NCI-H345 (cell line): ENCODE results near the gene PRKAG2.

Experiments
- DNase-seq: peaks from one replicate; lab custom pipeline; 2025; lab: John Stamatoyannopoulos, UW

Gene PRKAG2

DNA sequence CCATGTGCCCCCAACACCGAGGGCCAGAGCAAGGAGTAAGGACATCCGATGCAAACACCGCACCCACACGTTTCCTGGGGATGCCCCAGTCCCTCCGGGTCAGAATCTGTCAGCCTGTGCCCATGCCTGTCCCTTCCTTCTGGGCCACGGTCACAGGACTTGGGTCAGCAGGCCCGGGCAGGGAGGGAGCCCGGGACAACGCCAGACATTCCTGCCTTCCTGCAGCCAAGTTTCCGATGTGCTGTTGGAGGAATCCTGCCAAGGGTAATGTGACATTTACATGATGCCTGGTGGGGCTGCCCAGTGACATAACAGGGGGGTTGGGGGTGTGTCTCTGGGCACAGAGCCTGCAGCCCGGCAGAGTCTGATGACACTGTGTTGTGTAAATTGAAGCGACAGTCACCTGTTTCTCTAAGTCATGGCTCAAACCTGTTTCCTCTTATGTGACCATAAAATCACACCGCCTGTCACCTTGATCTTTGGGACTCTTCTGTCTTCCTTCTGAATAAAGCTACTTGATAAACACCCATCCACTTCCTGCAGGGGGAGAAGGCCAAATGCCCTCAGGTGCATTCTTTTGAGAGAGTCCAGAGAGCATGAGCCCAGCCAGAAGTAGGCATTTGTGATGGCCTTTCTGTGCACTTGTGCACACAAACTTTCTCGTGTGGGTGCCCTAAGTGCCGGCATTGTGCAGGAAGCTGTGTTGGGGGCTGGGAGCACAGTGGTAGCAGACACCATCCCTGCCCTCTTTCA lies 181.9 kb downstream of the PRKAG2 start:
- peak; percentile 67 for DNase-seq

DNA sequence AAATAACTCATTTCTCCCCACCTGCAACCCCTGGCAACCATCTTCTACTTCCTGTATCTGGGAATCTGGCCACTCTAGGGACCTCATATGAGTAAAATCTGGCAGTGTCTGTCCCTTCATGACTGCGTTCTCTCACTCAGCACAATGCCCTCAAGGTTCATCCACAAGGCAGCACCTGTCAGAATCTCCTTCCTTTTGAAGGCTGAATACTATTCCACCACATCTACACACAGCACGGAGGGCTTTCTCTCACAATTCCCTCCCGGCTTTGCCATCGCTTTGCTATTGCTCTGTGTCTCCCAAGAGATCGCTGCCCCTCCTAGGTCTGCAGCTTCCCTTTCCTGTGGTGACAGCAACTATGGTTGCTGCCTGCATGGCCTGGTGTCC lies 182.5 kb downstream of the PRKAG2 start:
- no peak for DNase-seq

- DNase-seq, result no peak
Observed at GRCh38 chr7:151693140-151693539, 183.8 kb downstream of the PRKAG2 start.

DNA sequence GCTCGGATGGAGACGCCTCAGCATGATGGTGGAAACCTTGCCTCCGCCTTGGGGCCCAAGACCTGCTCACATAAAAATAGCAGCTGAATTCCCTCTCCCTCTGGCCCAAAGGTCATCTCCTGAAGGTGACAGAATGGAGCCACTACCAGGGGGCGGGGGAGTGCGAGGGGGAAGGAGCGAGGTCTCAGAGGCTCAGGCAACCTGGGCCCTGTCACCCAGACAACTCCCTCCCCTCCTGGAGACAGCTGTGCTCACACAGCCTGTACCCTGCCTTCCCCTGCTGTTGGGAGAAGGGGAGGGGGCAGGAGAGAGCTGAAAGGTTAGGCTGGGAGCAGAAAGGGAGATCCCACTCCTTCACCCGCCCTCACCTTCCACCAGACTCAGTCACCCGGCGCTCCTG lies 184.2 kb downstream of the PRKAG2 start:
- DNase-seq, result no peak

- DNase-seq, result no peak
Observed at GRCh38 chr7:151691449-151691848, 185.5 kb downstream of the PRKAG2 start.

DNA sequence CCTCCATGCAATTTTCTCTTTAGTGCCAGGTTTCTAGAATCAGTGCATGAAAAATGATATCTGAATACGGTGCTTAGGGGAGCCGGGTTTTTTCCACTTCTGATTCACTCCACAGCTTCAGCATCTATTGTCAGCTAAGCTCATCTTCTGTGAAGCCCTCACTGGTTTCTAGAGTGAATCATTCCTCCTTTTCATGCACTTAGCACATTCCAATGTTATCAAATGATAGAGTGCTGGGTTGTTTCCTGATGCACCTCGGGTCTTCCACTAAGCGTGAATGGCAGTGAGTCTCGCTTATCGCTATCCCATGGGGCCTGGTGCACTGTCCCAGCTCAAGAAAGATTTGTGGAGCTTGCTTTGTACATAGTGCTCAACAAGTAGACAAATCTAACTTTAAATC lies 186.3 kb downstream of the PRKAG2 start:
- no peak for DNase-seq

GRCh38 chr7:151689196-151689971 lies 187.5 kb downstream of the PRKAG2 start:
- peak; percentile 94 for DNase-seq

DNA sequence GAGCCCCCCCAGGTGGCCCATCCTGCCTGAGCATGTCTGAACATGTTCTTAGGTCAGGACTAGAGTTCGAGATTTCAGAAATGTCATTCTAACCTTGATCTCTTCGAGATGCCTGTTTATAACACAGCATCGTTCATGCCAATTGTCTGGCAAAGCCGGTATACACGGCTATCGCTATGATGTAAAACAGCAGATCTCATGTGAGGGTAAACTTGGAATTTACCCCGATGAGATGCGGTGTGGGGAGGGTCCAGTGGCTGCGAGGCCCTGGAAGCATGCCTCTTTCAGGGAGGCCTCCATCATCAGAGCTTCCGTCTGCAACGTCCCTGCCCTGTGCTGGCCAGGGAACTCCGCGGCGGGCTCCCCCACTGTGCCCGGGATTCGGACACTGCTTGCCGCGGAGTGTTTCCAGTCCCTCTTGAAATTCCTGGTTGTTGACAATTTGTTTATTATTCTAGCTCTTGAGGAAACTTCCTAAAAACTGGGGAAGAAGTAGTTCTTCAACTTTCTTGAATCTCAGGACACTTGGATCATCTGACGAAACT lies 188.6 kb downstream of the PRKAG2 start:
- no peak for DNase-seq

DNA sequence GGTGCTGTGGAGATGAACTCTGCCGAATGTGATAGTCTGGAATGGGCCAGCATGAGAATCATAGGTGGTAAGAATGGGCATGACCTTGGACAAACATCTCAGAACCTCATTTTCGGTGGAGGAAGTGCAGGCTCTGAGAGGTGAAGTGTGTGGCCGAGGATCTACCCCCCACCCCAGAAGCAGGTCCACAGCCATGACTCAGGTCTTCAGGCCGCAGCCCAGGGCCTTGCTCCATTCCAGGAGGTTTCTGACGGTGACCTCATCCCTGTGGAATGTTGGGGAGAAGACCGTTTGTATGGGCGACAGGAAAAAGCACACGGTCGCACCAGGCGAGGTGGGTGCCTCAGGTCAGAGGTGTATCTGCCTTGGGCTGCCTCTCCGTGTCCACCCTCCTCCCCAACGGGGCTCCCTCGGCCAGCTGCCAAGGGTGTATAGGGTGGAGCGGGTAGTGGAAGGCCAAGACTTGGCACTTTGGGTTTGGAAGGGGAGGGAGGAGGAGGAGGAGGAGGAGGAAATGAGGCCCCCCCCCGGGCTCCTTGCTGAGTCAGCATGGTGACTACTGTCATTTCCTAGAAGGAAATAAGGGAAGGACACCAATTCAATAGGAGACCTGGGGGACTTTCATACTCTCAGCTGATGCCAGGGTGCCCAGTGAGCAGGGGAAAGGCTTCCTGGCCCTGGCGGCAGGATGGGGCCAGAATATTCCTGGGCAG lies 189.2 kb downstream of the PRKAG2 start:
- no peak for DNase-seq

GRCh38 chr7:151686826-151687225 lies 190.1 kb downstream of the PRKAG2 start:
- DNase-seq, result no peak

DNA sequence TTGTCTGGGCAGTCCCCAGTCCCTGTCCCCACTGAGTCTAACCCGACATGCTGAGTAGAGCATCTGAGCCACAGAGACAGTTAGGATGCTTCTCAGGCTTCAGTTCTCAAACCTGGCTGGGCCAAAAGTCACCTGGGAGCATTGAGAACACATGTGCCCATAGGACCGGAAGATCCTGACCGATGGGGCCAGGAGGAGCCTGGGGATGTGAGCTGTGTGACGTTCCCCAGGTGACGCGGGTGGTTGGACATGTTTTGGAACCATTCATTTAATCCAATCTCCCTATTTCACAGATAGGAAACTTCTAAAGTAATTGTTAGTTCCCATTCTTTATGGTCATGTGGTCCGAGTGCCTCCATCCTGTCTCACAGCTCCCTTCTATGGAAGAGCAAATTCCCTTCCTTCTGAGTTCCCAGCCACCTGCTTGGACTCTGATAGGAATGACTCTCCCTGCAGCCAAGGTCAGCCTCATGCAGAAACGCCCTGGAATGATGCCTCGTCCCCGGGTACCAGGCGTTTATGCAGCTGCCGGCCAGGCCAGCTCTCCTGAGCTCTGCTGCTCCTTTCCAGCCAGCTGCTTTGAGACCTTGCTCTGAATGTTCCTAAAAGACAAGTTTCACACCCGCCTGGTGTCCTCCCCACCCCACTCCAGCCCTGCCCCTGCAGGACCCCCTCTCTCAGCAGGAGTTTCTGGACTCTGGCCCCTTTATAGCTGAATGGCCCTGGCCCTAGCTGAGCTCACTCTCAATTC lies 190.7 kb downstream of the PRKAG2 start:
- no peak for DNase-seq

GRCh38 chr7:151684408-151685175 lies 192.3 kb downstream of the PRKAG2 start:
- DNase-seq, result no peak

DNA sequence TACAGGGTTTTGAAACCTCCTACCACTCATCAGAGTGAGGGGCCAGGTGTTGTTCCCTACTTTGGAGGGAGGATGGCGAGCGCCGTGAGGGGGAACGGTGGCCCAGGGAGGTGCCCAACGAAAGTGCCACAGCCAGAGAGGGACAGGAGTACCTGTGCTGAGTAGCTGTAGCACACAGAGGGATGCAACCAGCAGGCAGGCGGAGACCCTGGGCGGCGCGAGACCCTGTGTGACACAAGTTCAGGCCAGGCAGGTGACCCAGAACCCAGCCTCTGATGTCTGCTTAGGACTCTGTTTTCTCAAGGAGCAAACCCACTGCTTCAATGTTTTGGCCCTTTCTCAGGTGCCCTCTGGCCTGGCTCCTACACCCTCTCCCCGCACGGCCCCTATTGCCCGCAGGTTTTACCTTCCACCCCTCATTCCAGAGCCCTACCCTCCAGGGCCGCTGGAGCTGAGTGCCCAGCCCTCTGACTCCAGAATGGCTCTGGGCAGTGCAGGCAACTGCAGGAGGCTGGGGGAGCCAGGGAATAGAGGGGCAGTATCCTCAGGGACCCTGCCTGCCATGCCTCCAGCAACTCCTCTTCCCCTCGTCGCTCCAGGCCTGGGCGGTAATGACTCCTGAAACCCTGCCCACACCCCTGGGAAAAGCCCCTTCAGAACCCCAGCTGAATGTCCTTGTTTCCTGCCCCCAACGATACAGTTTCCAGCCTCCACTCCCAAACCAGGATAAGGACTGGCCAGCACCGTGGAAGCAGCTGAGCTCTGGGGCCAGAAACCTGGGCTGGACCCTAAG lies 193.1 kb downstream of the PRKAG2 start:
- no peak for DNase-seq

DNA sequence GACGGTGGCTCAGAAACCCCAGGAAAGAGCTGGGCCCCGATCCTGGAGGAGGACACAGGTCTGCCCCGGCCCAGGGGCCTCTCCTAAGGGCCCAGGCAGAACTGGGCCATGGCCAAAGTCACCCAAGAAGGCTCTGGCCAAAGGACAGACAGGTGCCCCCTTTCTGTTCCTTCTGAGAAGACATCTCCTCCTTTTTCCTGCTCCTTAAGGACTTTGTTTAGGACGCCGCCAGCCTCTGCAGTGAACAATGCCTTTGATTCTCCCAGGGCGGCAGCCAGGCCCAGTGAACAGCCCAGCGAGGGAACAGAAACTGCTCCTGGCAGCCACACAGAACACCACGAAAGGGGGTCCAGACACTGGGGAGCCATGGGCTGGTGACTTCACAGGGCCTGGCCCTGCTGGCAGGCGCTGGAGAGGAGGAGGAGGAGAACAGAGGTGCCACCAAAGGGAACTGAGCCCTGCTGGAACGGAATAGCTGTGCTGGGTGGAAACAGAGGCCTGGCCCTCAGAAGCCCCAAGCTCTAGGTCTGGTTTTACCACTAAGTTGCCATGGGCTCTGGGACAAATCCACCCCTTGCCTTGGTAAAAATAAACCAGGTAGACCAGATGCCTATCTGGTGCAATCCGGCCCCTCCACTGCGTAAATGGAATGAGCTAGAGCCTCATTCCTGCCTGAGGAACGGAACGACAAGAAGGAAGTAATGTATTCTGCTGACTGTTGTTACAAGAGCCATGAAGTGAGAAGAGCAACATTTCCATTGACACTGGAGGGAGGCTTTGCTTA lies 193.9 kb downstream of the PRKAG2 start:
- DNase-seq, result no peak

GRCh38 chr7:151681726-151682125 lies 195.2 kb downstream of the PRKAG2 start:
- DNase-seq, result no peak

GRCh38 chr7:151680810-151681209 lies 196.1 kb downstream of the PRKAG2 start:
- DNase-seq, result no peak

- DNase-seq, result no peak
Observed at GRCh38 chr7:151679881-151680612, 196.9 kb downstream of the PRKAG2 start.

GRCh38 chr7:151679071-151679708 lies 197.7 kb downstream of the PRKAG2 start:
- no peak for DNase-seq
